Measurements from ENCODE around the gene FNDC3B. TPM values are rescaled to one million over a fixed set of nuclear protein-coding genes. Genes with fewer than 3 reads are reported as not detected.

The FNDC3B gene
- total and polyA plus RNA-seq, 2 donors (not counting 3 experiments of a cell fraction or from before 2014, with no cell fraction given), result 91.6 to 295 TPM

GRCh38 chr3:172070802-172071201 lies 31.4 kb downstream of the FNDC3B start:
- Histone ChIP-seq H4K20me1 (replicated peaks; ENCODE audit: control insufficient read depth, extremely low read depth, insufficient read depth, low read length) (peaks cover 30% of the 10 kb centered on the region), H2AFZ (ENCODE audit: low read depth, low read length) (no peak overlapping the region), H3K4me3 (replicated peaks in 1 of 3; ENCODE audit: insufficient read depth in 1 of 3, low read depth in 1 of 3, low read length in 3 of 3) (no peak overlapping the region), H3K9ac (replicated peaks; ENCODE audit: extremely low read depth, insufficient read depth, low read length) (no peak overlapping the region), H3K9me1 (replicated peaks; ENCODE audit: control insufficient read depth, extremely low read depth, insufficient read depth, low read length) (peaks cover 2% of the 10 kb centered on the region), H3K27ac (ENCODE audit: insufficient read depth, low read depth, low read length) (no peak overlapping the region), H3K4me2 (ENCODE audit: insufficient read depth, low read length) (no peak overlapping the region), H3K4me1 (ENCODE audit: control insufficient read depth, extremely low read depth, insufficient read depth, low read length) (peaks cover 38% of the 10 kb centered on the region), H3K79me2 (ENCODE audit: control insufficient read depth, insufficient read depth, low read length) (peaks cover 99% of the 10 kb centered on the region), H3K9me3 (replicated peaks; ENCODE audit: control insufficient read depth, insufficient read depth, low read length) (no peaks in the 10 kb centered on the region), H3K27me3 (ENCODE audit: control insufficient read depth in 2 of 2, insufficient read depth in 2 of 2, low read length in 2 of 2) (no peaks in the 10 kb centered on the region), H3K36me3 (ENCODE audit: control insufficient read depth in 2 of 2, extremely low read depth in 1 of 2, insufficient read depth in 2 of 2, low read length in 2 of 2) (peaks cover 5% of the 10 kb centered on the region in 2 experiments)
- FAIRE-seq (no peak), DNase-seq (ENCODE audit: low read depth, low spot score) (no peak)
- intact Hi-C loops (cut with micrococcal nuclease) (no loop called here), dilution Hi-C loops (cut with MboI; ENCODE audit: extremely low pct_ligation_motif_present, low sequenced_read_pairs) (no loop called here)
- POLR2A ChIA-PET, result no interaction called here
- BruUV-seq (replicated peaks), result no TSS peak
- no peak for TF ChIP-seq FOS (IDR thresholded peaks at IDR 0.05; ENCODE audit: borderline replicate concordance, insufficient read depth, low read length)
- no peak for TF ChIP-seq POLR2AphosphoS5 (IDR thresholded peaks at IDR 0.05; ENCODE audit: insufficient read depth, low read depth, low read length)
- TF ChIP-seq EZH2 (IDR thresholded peaks at IDR 0.05; ENCODE audit: borderline replicate concordance, low read depth, low read length, severe bottlenecking), result no peak
- no peak for TF ChIP-seq MYC (IDR thresholded peaks at IDR 0.05; ENCODE audit: low read depth, low read length)
- TF ChIP-seq JUN (IDR thresholded peaks at IDR 0.05; ENCODE audit: borderline replicate concordance, insufficient read depth, insufficient read length, low read depth), result no peak
- TF ChIP-seq, protein P1, sequence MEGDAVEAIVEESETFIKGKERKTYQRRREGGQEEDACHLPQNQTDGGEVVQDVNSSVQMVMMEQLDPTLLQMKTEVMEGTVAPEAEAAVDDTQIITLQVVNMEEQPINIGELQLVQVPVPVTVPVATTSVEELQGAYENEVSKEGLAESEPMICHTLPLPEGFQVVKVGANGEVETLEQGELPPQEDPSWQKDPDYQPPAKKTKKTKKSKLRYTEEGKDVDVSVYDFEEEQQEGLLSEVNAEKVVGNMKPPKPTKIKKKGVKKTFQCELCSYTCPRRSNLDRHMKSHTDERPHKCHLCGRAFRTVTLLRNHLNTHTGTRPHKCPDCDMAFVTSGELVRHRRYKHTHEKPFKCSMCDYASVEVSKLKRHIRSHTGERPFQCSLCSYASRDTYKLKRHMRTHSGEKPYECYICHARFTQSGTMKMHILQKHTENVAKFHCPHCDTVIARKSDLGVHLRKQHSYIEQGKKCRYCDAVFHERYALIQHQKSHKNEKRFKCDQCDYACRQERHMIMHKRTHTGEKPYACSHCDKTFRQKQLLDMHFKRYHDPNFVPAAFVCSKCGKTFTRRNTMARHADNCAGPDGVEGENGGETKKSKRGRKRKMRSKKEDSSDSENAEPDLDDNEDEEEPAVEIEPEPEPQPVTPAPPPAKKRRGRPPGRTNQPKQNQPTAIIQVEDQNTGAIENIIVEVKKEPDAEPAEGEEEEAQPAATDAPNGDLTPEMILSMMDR (IDR thresholded peaks at IDR 0.05; ENCODE audit: extremely low read depth in 1 of 2, insufficient read depth in 1 of 2, low read depth in 1 of 2, low read length in 2 of 2), result no peak
- no peak for TF ChIP-seq POLR2A (IDR thresholded peaks at IDR 0.05; ENCODE audit: low read depth, low read length)
- TF ChIP-seq GATA2 (IDR thresholded peaks at IDR 0.05; ENCODE audit: insufficient read depth, insufficient read length, low read depth, low read length), result no peak
- TF ChIP-seq, protein P2, sequence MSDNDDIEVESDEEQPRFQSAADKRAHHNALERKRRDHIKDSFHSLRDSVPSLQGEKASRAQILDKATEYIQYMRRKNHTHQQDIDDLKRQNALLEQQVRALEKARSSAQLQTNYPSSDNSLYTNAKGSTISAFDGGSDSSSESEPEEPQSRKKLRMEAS (IDR thresholded peaks at IDR 0.05; ENCODE audit: insufficient read depth, insufficient read length), result no peak
- CTCF ChIA-PET, result no interaction called here
